ENCODE data around the gene NOS3.

- TF ChIP-seq CTCF (IDR thresholded peaks at IDR 0.05 in 8 of 11, conservative IDR thresholded peaks at IDR 0.05 in 3 of 11) (peak in 1 of 11 experiments; percentile 13), POLR2A (IDR thresholded peaks at IDR 0.05) (no peak)
Measured at GRCh38 chr7:151028948-151029501, 38.2 kb downstream of the NOS3 start.

Data from spleen (tissue), 7 donors.